Uterus (tissue), 2 donors: ENCODE data around the gene PLA2G6.

ENCODE experiments used
- CTCF ChIP-seq, 4 experiments: fragments of 200-600 bp in 2 of 4; fragments of 450-650 bp in 2 of 4; sonication (generic) in 2 of 4; IDR thresholded peaks; one replicate each; pipeline ENCODE4 v1.5.1; 2016 to 2019; ENCODE audit warnings: antibody characterized with exemption in 4 of 4, mild to moderate bottlenecking in 2 of 4, moderate library complexity in 1 of 4
- POLR2A ChIP-seq, 2 donors: fragments of 450-650 bp; IDR thresholded peaks; one replicate each; pipeline ENCODE4 v1.6.1; 2016; ENCODE audit warnings: antibody characterized with exemption in 2 of 2, mild to moderate bottlenecking in 1 of 2, moderate library complexity in 1 of 2

- TF ChIP-seq CTCF (IDR thresholded peaks at IDR 0.05) (no peak), POLR2A (IDR thresholded peaks at IDR 0.05) (no peak)
Observed at GRCh38 chr22:38097557-38098409, 83.8 kb downstream of the PLA2G6 start.
